Right renal pelvis (tissue), 4 donors: Measurements from ENCODE around the gene OR5C1. TPM values are rescaled to one million over a fixed set of nuclear protein-coding genes. Genes with fewer than 3 reads are reported as not detected.
"Not testable (repeated sequence)": the region's sequence is repeated elsewhere in the genome, so short reads cannot be mapped to it uniquely, and the experiment has no call there.

Experiments used
- DNase-seq, 4 donors: peaks; one replicate each; pipeline ENCODE4 v3.0.0-alpha.2; 2013; ENCODE audit warnings: low read depth in 4 of 4, low spot score in 3 of 4, missing footprints in 1 of 4
- polyA plus RNA-seq, 4 donors: library from polyadenylated mRNA; unstranded; fragments of 120-200 nt; gene quantifications; one replicate each; pipeline ENCODE4 v1.2.1, GENCODE V29; 2013; ENCODE audit not compliant: insufficient read length in 4 of 4

The OR5C1 gene
- polyA plus RNA-seq, 4 donors = 0.05 TPM; not detected in 3

DNA sequence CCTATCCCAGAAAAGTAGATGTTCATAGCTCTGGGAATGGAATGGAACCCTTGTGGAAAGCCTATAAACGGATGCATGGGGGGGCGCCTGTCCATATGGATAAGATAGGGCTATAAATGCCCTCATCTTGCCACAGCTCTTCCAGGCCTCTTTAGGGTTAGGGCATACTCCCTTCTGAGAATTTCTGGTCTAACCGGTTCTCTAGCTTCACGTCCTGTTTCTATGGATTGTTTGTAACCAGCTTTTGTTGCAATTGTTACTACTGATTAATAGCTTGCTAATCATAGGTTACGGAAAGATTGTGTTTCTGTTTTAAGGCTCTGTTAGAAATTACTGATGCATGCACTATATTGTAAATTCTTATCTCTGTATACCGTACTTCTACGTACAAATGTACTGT lies 20.5 kb downstream of the OR5C1 start:
- not testable (repeated sequence) for DNase-seq

DNA sequence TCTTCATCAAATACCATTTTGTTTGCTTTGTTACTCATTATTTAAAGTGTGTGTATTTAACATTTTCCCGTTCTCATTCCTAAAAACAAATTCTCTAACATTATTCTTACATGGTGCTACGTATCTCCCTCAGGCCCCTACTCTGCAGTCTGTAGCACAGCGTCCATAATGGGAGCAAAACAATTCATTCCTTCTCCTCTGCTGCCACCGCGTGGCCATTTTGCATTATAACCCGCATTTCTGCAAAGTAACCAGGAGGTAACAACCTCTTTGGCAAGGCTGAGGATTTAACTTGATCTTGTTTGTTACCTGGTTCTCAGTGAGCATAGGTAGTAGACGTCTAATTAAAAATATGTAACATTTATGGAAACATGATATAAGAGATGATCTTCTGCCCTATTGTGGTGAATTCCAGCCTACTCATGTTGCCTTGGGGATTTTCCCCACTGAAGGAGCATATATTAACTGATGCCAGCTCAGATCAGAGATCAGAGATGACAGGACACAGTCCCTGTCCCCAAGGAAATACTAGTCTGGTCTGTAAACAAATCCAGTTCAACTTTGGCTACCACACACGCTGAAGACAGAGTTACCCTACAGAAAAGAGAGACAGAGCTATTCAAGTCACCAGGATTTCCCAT lies 21.7 kb downstream of the OR5C1 start:
- peak; percentile 60 to 74 (median 64) for DNase-seq

DNA sequence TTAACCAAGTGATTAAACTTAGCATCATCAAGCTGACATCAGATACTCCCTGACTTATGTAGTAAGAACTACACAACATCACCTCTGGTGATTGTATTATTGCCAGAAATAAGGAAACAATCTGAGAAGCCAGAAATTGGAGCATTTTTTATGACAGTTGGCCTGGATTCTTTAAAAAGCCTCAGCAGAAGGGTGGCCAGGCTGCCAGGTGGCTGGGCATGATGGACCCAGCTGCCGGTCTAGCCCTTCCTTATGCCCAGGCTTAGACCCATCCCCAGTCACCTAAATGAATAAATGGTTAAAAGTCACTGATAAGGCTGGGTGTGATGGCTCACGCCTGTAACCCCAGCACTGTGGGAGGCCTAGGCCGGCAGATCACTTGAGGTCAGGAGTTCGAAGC lies 24.0 kb downstream of the OR5C1 start:
- no peak for DNase-seq

DNA sequence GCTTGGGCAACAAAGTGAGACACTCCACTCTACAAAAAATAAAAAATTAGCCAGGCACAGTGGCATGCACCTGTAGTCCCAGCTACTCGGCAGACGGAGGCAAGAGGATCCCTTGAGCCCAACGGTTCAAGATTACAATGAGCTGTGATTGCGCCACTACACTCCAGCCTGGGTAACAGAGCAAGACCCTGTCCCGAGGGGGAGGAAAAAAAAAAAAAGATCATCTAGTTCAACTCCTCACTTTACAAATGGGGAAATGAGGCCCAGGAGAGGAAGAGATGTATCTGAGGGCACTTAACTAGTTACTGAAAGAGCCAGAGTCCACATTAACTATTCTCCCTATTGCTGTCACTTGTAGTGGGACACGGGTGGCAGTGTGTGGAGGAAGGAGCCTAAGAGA lies 25.8 kb downstream of the OR5C1 start:
- no peak for DNase-seq

DNA sequence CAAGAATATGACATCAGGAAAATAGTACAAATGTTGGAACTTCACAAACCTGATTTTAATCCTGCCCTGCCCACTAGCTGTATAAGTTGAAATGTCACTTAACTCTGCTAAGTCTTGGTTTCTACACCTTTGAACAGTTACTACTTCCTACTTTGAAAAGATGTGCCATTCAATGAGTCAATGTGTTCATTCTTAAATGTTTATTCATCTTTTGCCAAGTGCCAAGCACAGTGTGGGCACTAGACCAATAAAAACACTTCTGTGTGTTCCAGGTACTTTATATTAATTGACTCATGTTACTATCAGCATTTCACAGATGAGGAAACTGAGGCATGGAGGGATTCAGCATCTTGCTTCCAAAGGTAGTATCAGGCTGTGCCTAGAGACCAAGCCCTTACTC lies 26.8 kb downstream of the OR5C1 start:
- DNase-seq = no peak

DNA sequence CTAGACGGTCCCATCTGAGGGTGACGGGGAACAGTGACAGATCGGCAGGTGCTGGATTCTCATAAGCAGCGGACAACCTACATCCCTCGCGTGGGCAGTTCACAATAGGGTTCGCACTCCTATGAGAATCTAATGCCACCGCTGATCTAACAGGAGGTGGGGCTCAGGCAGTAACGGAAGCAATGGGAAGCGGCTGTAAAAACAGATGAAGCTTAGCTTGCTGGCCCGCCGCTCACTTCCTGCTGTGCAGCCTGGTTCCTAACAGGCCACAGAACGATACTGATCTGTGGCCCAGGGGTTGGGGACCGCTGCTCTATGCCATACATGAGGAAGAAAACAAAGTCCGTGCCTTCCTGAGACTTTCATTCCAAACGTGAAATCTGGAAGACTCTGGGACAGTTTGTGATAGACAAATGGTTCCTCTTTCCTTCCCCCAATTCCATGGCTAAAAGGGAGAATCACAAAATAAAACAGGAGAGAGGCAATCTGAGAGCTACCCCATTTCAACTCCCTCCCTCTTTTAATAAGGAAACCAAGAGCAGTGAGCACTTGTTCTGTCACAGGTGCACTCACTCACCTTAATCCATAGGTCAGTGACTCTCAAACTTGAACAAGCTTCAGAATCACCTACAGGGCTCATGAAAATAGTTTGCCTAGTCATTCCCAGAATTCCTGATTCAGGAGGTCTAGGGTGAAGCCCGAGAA lies 27.6 kb downstream of the OR5C1 start:
- peak in 1 of 4 donors; percentile 3 for DNase-seq

DNA sequence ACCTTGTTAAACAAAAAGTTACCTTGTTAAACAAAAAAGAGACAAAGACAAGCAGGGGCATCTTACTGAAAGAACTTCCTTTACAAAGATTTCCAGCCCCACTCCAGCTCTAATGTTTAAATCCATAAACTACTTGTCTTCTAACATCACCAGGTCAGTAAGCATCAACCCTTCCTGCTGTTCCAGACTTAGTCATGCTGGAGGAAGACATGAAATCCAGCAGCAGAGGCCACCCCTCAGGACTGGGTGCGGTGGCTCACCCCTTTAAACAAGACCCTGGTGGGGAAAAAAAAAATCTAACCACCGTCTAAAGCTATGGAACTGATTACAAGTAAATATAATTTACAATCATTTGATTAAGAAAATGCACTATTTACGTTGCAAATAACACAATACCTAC lies 30.6 kb downstream of the OR5C1 start:
- DNase-seq = no peak

DNA sequence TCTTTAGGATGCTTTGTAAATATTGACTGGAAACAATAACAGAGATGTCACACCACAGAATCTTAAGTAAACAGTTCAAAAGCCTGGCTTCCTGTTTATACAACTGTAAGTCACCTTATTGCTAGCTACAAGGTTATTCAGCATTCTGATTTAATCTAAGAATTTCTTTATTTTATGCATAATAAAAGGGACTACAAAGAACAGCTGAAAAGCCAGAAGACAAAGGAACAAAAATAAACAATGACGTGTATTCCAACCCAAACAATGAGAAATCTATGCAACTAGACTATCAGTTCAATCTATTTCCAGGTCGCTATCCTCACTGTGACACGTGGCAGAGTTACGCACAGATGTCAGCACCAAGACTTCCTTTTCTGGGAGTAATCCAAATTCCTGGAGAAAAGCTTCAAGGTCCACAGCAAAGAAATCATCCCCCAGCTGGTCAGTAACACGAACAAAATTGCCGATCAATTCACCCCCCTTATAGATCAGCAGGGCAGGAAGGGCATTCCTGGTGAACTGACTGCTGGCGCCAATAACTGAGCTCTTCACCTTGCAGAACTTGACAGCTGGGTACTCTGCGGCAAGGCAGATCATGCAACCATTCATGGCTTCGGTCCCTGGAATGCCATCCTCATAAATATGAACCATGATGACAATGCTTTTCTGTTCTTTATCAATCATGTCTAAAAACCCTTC lies 31.2 kb downstream of the OR5C1 start:
- no peak for DNase-seq

DNA sequence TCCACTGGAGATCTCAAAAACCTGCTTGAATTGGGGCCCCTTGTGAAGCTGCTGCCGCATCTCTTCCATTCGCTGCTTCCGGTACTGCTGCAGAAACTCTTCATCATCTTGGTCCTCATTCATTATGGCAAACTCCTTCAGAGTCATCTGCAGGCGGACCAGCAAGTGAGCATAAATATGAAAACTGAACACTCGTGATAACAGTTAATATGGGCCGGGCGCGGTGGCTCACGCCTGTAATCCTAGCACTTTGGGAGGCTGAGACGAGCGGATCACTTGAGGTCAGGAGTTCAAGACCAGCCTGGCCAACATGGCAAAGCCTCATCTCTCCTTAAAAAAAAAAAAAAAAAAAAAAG lies 31.7 kb downstream of the OR5C1 start:
- DNase-seq = no peak

DNA sequence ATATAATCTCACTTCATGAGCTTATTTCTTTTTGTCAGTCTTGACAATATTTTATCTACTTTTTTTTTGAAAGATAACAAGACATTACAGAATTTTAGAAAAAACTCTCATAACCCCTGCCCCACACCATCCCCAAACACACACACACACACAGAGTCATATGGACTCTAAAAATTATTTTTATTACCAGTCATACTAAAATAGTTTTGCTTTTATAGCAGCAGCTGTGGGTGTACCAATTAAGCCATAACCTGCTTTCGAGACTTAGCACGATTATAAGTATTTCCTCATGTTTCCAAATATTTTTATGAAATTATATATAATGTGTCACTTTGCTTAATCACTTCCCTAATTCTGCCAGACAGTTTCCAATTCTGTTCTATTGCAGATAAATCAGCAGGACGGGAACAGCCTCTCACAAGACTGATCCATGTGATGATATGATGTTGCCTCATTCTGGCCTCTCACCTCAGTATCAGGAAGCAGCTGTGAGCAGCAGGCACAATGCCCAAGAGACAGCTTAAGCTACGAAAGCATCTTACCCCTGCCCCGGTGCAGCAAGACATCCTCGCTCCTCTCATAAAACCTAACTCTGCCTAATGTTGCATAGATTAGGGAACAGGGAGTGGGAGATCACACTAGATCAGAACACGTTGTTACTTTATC lies 32.7 kb downstream of the OR5C1 start:
- DNase-seq = no peak

DNA sequence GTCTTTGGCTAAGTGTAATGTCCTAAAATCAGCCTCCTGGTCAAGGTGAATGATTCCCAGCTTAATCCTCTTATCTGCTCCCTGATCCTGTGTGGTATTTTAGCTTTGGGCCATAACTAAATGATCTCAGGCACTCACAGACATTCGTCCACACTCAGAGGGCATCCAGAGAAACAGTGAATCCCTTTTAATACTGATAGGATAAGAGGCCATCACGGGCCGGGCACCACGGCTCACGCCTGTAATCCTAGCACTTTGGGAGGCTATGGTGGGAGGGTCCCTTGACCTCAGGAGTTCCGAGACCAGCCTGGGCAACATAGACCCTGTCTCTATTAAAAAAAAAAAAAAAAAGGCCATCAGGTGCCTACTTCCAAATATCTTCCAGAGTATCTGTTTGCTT lies 33.3 kb downstream of the OR5C1 start:
- DNase-seq = no peak

DNA sequence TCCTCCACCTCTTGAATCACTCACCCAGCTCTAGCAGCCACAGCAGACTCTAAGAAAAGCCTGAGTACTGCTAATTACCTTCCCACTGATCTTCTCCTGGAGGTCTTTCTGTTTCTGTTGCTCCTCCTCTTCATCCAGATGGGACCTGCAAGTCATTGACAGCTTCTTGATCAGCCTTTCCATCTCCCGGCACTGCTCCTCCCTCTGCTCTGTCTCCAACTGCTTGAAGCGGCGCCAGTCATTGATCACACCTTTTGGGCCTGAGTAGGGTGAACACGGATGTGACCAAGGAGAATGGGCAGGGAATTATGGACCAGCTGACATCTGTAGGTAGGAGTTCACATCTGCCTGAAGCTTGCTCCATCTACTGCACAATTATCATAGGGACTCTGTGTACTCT lies 34.2 kb downstream of the OR5C1 start:
- DNase-seq = no peak

DNA sequence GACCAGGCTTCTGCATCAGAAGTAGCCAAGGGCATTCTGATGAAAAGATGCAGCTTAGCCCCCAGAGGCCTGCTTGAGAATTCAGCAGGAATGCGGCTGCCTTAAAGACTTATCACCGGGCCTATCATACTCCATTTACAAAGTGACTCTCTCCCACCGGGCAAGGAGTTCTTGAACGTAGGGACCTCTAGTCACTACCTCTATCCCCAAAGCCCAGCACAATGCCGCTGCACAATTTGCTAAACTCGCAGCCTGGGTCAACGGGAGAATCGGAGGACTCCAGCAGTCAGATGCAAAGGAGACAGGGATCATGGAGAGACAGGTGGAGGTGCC lies 39.0 kb downstream of the OR5C1 start:
- peak in 1 of 4 donors; percentile 6 for DNase-seq

DNA sequence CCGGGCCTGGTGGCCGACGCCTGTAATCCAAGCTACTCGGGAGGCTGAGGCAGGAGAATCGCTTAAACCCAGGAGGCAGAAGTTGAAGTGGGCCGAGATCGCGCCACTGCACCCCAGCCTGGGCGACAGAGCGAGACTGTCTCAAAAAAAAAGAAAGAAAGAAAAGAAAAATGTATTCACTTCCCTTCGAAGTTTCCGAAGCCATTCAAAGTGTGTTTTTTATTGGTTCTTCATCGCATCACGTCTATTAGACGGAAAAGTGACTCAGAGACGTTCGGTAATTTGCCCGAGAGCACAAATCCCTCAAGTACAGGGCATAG lies 40.2 kb downstream of the OR5C1 start:
- not testable (repeated sequence) for DNase-seq

DNA sequence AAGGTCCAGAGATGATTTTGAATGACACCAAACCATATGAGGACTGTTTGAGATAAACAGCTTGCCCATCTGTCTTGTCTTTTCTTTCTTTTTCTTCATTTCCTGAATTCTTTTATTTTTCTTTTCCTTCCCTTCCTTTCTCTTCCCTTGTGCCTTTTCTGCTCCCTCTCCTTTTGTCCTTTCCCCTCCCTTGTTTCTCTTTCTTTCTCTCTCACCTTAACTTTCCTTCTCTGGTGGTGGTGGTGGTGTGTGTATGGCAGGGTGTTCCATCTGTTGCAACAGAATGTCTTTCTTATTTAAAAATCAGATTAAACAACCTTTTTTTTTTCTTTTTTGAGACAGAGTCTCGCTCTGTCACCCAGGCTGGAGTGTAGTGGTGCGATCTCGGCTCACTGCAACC lies 43.5 kb downstream of the OR5C1 start:
- DNase-seq = no peak

DNA sequence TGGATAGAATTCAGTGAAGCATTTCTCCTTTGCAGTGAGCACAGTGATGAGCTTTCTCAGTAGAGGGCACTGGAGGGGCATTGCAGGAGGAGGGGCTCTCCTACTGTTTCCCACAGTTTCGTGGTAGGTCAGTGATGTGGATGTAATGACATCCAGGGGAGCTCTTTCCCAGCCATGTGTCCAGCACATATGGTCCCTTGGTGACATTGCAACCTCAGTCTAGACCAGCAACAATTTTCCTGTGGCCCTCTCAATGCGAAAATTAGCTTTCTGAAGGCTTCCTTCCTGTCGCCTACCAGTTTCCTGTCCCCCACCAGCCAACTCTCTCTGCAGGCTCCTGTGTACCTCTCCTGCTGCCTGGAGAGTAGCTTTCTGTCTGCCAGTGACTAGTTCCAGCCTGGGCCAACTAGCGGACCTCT lies 46.6 kb downstream of the OR5C1 start:
- DNase-seq = no peak

DNA sequence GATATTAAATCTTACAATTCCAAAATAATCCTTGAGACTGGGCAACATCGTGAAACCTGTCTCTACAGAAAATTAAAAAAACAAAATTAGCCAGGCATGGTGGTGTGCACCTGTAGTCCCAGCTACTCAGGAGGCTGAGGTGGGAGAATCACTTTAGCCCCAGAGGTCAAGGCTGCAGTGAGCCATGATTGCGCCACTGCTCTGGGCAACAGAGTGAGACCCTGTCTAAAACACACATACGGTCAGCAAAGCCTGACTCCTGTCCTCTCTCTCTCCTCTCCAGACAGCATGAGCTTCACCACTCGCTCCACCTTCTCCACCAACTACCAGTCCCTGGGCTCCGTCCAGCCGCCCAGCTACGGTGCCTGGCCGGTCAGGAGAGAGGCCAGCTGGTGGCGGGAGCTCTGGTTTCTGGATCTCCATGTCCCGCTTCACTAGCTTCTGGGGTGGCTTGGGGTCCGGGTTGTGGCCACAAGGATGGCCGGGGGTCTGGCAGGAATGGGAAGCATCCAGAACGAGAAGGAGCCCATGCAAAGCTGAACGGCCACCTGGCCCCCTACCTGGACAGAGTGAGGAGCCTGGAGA lies 48.6 kb downstream of the OR5C1 start:
- DNase-seq = no peak

DNA sequence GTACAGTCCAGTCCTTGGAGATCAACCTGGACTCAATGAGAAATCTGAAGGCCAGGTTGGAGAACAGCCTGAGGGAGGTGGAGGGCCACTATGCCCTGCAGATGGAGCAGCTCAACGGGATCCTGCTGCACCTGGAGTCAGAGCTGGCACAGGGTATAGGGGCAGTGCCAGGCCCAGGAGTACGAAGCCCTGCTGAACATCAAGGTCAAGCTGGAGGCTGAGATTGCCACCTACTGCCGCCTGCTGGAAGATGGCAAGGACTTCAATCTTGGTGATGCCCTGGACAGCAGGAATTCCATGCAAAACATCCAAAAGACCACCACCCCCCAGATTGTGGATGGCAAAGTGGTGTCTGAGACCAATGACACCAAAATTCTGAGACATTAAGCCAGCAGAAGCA lies 49.7 kb downstream of the OR5C1 start:
- DNase-seq = not testable (repeated sequence)
